GM13977 (cell line): ENCODE data around the gene ASPM.

Experiments used
- DNase-seq: peaks from one replicate; pipeline ENCODE4 v3.0.0; 2012; ENCODE audit warnings: low spot score
- in situ Hi-C: fragments of 300-500 bp; cut with MboI; formaldehyde crosslinking; loops from one replicate; pipeline ENCODE4 v1.12.0; 2022; ENCODE audit warnings: low sequenced_read_pairs, low pct_unique_long_range_greater_than_20kb, mixed read lengths, inconsistent platforms; ENCODE audit not compliant: unreplicated experiment
- TF ChIP-seq, protein P1 (sequence below): IDR thresholded peaks from 2 replicates; pipeline ENCODE4 v1.5.1; 2012; ENCODE audit warnings: mild to moderate bottlenecking, control low read depth; ENCODE audit not compliant: insufficient read depth; ENCODE audit errors: extremely low read depth, missing control alignments

Gene ASPM

DNA sequence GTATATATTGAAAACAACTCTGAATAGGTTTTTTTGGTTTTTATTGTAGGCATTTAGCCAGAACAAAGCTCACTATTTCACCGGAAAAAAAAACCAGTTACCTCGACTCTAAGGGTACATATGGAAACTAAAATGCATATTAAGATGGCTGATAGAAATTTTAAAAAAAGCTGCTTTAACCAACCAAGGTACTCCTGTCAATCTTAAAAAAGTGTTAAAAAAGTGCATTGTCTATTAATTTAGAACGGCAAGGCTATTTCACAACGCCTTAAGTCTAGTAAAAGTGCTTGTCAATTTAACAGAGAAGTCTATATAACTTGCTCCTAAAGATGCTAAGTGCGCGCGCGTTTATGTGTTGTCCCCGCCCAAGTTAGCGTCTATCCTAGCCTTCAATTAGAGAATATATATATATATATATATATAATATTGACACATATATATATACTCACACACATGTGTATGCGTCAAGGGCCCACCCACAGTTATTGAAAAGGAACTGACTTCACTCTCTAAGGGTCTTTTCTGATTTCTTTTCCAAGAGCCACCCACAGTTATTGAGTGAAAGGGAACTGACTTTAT lies 934 bp downstream of the ASPM start:
- in situ Hi-C loops = no loop called here
- TF ChIP-seq, protein P1, sequence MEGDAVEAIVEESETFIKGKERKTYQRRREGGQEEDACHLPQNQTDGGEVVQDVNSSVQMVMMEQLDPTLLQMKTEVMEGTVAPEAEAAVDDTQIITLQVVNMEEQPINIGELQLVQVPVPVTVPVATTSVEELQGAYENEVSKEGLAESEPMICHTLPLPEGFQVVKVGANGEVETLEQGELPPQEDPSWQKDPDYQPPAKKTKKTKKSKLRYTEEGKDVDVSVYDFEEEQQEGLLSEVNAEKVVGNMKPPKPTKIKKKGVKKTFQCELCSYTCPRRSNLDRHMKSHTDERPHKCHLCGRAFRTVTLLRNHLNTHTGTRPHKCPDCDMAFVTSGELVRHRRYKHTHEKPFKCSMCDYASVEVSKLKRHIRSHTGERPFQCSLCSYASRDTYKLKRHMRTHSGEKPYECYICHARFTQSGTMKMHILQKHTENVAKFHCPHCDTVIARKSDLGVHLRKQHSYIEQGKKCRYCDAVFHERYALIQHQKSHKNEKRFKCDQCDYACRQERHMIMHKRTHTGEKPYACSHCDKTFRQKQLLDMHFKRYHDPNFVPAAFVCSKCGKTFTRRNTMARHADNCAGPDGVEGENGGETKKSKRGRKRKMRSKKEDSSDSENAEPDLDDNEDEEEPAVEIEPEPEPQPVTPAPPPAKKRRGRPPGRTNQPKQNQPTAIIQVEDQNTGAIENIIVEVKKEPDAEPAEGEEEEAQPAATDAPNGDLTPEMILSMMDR = no peak
- no peak for DNase-seq

- TF ChIP-seq, protein P1 = no peak
- in situ Hi-C loops = no loop called here
- no peak for DNase-seq
Observed at GRCh38 chr1:197144570-197145325, 1.7 kb downstream of the ASPM start.

DNA sequence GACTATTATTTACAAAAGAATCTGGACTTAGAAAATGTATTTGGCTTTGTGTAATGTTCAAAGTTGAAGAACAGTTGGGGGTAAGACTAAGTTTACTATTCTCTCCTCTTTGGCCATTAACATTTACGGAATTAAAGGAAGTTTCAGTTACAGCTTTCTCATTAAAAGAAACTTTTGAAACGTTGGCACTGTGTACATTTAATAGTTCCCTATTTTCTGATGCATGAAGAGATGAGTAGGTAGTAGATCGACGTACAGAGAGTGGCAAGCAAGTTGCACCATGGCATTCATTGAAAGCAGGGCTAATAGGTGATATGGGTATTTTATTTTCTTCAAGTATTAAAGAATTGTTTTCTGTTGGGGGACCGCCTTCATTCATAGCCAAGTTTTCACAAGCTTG lies 3.2 kb downstream of the ASPM start:
- TF ChIP-seq, protein P1 = no peak
- in situ Hi-C loops = no loop called here
- DNase-seq = no peak

DNA sequence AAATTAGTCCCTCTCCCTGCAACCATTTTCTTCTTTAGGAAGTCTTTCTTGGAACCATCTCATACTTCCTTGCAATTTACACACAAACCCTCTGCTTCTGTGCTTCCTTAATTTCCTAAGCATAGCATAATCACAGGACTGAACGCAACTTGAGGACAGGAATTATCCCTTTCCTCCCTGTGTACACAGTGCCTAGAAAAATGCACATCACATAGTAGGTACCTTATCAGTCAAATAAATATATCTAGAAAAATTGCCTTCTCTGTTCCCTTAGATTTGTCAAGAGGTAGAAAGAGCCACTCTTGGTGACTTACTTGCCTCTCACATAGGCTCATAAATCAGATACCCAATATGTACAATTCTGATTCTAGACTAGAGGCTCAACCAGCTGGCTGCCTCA lies 4.9 kb downstream of the ASPM start:
- TF ChIP-seq, protein P1 = no peak
- DNase-seq = no peak
- in situ Hi-C loops = no loop called here

- in situ Hi-C loops = no loop called here
- no peak for DNase-seq
- TF ChIP-seq, protein P1 = no peak
Observed at GRCh38 chr1:197140121-197140520, 6.3 kb downstream of the ASPM start.

DNA sequence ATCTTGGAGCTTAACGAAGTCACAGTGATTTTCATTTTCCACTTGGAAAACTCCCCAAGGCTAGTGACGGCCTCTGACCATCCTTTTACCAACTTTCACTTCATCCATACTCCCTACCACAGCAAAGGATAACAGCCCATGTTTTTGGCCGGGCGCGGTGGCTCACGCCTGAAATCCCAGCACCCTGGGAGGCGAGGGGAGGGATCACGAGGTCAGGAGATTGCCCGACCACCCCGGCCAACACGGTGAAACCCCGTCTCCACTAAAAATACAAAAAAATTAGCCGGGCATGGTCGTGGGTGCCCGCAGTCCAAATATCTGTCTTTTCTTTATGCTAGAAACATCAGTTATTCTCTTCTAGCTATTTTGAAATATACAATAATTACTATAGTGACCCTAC lies 7.3 kb downstream of the ASPM start:
- TF ChIP-seq, protein P1 = no peak
- no peak for DNase-seq
- in situ Hi-C loops = no loop called here
